HG03469 (cell line): Measurements from ENCODE around the gene ZNF3.
"Not testable (repeated sequence)": the region's sequence is repeated elsewhere in the genome, so short reads cannot be mapped to it uniquely, and the experiment has no call there.

Source experiments
- ATAC-seq: cut with Tn5 transposase; IDR thresholded peaks from one replicate; pipeline ENCODE4 v1.9.1; 2021; ENCODE audit warnings: mild to moderate bottlenecking, moderate library complexity, moderate number of reproducible peaks; ENCODE audit not compliant: unreplicated experiment

ZNF3 gene

GRCh38 chr7:100081535-100082102, at the start of gene ZNF3:
TSS of gene ZNF3 (minus strand) at chr7:100081723. CDS start at chr7:100077357, 4,366 bp downstream.
- peak; percentile 60 for ATAC-seq

- no peak for ATAC-seq
Measured at GRCh38 chr7:100130608-100131453, 49.3 kb upstream of the ZNF3 start.

GRCh38 chr7:100130220-100130607, 48.7 kb upstream of the ZNF3 start:
- not testable (repeated sequence) for ATAC-seq

GRCh38 chr7:100128637-100128963, 47.1 kb upstream of the ZNF3 start:
- no peak for ATAC-seq

GRCh38 chr7:100127866-100128636, 46.5 kb upstream of the ZNF3 start:
- ATAC-seq: no peak

- ATAC-seq: no peak
Measured at GRCh38 chr7:100126931-100127865, 45.7 kb upstream of the ZNF3 start, which contains the start of gene MBLAC1. TSS of gene MBLAC1 (plus strand) at chr7:100126967. CDS start at chr7:100127396, 429 bp downstream.

GRCh38 chr7:100126239-100126930, 44.9 kb upstream of the ZNF3 start:
- ATAC-seq: no peak

GRCh38 chr7:100124301-100125230, 43.0 kb upstream of the ZNF3 start:
- ATAC-seq: no peak

GRCh38 chr7:100122568-100122967, 41.0 kb upstream of the ZNF3 start:
- ATAC-seq: no peak

GRCh38 chr7:100122067-100122466, 40.5 kb upstream of the ZNF3 start:
- ATAC-seq: no peak

GRCh38 chr7:100120733-100121036, 39.2 kb upstream of the ZNF3 start:
- no peak for ATAC-seq

- no peak for ATAC-seq
Measured at GRCh38 chr7:100119970-100120732, 38.6 kb upstream of the ZNF3 start.

GRCh38 chr7:100119072-100119969, 37.8 kb upstream of the ZNF3 start, which contains the start of the genes CNPY4 and TAF6:
TSS of gene CNPY4 (plus strand) at chr7:100119634. CDS start at chr7:100119745, 111 bp downstream.
TSS of gene TAF6 (minus strand) at chr7:100119358. CDS start at chr7:100114209, 5,149 bp downstream.
- ATAC-seq: no peak

GRCh38 chr7:100118388-100119071, 37.0 kb upstream of the ZNF3 start:
- ATAC-seq: no peak

GRCh38 chr7:100115026-100115425, 33.5 kb upstream of the ZNF3 start:
- no peak for ATAC-seq

GRCh38 chr7:100111914-100112313, 30.4 kb upstream of the ZNF3 start:
- ATAC-seq: no peak

GRCh38 chr7:100111156-100111555, 29.6 kb upstream of the ZNF3 start:
- no peak for ATAC-seq
